Breast epithelium (tissue), 4 donors: ENCODE data around the gene LIMCH1. TPM values are rescaled to one million over a fixed set of nuclear protein-coding genes. Genes with fewer than 3 reads are reported as not detected.

Source experiments
- DNase-seq, 2 donors: peaks; one replicate each; pipeline ENCODE4 v3.0.0-alpha.2; 2019; ENCODE audit warnings: low spot score in 2 of 2
- H3K27ac ChIP-seq, 2 donors: fragments of 200-600 bp; sonication (generic) in 1 of 2; one replicate each; pipeline ENCODE4 v1.5.1; 2016 to 2019; ENCODE audit warnings: mild to moderate bottlenecking in 1 of 2
- H3K27me3 ChIP-seq, 2 donors: fragments of 200-600 bp; sonication (generic) in 1 of 2; one replicate each; pipeline versions ENCODE4 v1.5.1 to v1.6.0; 2017 to 2019; ENCODE audit warnings: control low read depth in 1 of 2, mild to moderate bottlenecking in 1 of 2
- H3K36me3 ChIP-seq: fragments of 200-600 bp; one replicate; pipeline ENCODE4 v1.5.1; 2019
- H3K4me1 ChIP-seq, 2 donors: fragments of 200-600 bp; sonication (generic); one replicate each; pipeline ENCODE4 v1.5.1; 2016 to 2019; ENCODE audit warnings: control low read depth in 1 of 2
- H3K4me3 ChIP-seq, 3 donors: fragments of 200-600 bp; sonication (generic); 1 replicate in 2 of 3; 2 replicates in 1 of 3; pipeline ENCODE4 v1.5.1; 2016 to 2019; ENCODE audit warnings: mild to moderate bottlenecking in 3 of 3, moderate library complexity in 2 of 3
- H3K9me3 ChIP-seq, 2 donors: fragments of 200-600 bp; sonication (generic) in 1 of 2; one replicate each; pipeline ENCODE4 v1.5.1; 2016 to 2019; ENCODE audit warnings: control low read depth in 1 of 2
- POLR2A ChIP-seq: fragments of 450-650 bp; IDR thresholded peaks from one replicate; pipeline ENCODE4 v1.6.1; 2016; ENCODE audit warnings: antibody characterized with exemption, mild to moderate bottlenecking, moderate library complexity
- POLR2AphosphoS5 ChIP-seq, 3 donors: sonication (generic); formaldehyde crosslinking; IDR thresholded peaks; one replicate each; pipeline ENCODE4 v1.6.1; 2017; ENCODE audit warnings: antibody characterized with exemption in 3 of 3
- intact Hi-C: fragments of 100-400 bp; cut with DNase I; formaldehyde crosslinking; loops from one replicate; pipeline ENCODE4 v1.15.1; 2023; ENCODE audit warnings: low total_unique reads
- total RNA-seq, 3 donors: library from RNA; depleted of rRNA; stranded (reverse); fragments of >200 nt; gene quantifications; one replicate each; pipeline ENCODE4 v1.1.0, GENCODE V29; 2016
- TF ChIP-seq, protein P1 (sequence below), 3 donors: fragments of 450-650 bp; IDR thresholded peaks; one replicate each; pipeline ENCODE4 v1.5.1; 2016 to 2017; ENCODE audit warnings: antibody characterized with exemption in 3 of 3, mild to moderate bottlenecking in 3 of 3, moderate library complexity in 3 of 3

Gene LIMCH1
- total RNA-seq, 3 donors from 2014 or later: 34.6 to 72.2 (median 71.8) TPM

DNA sequence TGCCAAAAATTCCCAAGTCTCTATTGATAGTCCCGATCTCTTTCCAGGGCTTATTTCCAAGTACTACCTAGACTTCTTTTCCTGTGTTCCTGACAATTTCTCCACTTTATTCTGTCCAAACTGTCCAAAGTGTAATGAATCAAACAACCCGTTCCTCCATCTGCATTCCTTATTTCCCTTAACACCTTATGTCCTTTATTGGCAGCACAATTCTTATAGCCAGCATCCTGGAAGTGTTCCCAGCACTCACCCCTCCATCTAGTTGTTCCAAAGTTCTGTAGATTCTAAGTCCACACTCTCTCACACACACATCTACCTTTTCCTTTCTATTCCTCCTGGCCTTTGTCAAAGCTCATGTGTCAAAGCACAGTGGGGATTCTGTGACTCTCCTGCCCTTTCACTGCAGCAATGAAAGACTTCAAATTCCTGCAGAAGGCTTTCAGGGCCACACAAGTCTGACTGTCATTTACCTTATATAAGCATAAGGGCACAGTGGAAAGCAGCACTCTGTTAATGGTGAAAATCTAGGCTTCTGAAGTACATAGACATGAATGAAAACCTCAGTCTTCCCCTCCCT is 22.1 kb downstream of the LIMCH1 start:
- H3K27me3 ChIP-seq: no peaks in the 10 kb centered on the region
- H3K4me1 ChIP-seq: no peaks in the 10 kb centered on the region
- intact Hi-C loops: no loop called here
- TF ChIP-seq, protein P1, sequence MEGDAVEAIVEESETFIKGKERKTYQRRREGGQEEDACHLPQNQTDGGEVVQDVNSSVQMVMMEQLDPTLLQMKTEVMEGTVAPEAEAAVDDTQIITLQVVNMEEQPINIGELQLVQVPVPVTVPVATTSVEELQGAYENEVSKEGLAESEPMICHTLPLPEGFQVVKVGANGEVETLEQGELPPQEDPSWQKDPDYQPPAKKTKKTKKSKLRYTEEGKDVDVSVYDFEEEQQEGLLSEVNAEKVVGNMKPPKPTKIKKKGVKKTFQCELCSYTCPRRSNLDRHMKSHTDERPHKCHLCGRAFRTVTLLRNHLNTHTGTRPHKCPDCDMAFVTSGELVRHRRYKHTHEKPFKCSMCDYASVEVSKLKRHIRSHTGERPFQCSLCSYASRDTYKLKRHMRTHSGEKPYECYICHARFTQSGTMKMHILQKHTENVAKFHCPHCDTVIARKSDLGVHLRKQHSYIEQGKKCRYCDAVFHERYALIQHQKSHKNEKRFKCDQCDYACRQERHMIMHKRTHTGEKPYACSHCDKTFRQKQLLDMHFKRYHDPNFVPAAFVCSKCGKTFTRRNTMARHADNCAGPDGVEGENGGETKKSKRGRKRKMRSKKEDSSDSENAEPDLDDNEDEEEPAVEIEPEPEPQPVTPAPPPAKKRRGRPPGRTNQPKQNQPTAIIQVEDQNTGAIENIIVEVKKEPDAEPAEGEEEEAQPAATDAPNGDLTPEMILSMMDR (IDR thresholded peaks at IDR 0.05): no peak
- TF ChIP-seq POLR2A: no peak
- TF ChIP-seq POLR2AphosphoS5 (IDR thresholded peaks at IDR 0.05): no peak
- DNase-seq: no peak
- H3K4me3 ChIP-seq: no peak overlapping the region
- no peaks in the 10 kb centered on the region for H3K9me3 ChIP-seq
- no peaks in the 10 kb centered on the region for H3K36me3 ChIP-seq
- no peak overlapping the region for H3K27ac ChIP-seq

DNA sequence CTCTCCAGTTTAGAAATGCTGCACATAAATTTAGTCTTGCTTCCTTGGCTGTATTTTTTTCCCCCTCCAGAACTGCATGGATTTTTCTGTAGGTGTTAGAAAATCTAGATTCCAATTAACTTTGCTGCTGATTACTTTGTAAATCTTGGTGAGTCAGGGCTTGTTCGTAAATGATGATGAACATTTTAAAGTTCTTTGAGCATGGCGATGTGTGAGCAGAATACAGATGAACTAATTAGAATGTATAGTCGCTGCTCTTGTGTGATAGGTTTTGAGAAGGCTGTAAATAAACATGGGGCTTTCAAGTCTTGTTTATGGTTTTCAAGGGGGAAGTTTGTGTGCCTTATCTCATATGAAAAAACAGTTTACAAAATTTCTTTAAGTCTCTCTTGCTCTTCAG is 23.3 kb downstream of the LIMCH1 start:
- DNase-seq: no peak
- Histone ChIP-seq H3K27ac (no peak overlapping the region), H3K4me3 (no peak overlapping the region), H3K27me3 (no peaks in the 10 kb centered on the region), H3K36me3 (no peaks in the 10 kb centered on the region), H3K4me1 (no peaks in the 10 kb centered on the region), H3K9me3 (no peaks in the 10 kb centered on the region)
- intact Hi-C loops: no loop called here
- TF ChIP-seq POLR2A: no peak
- TF ChIP-seq, protein P1 (IDR thresholded peaks at IDR 0.05): no peak

- H3K27ac ChIP-seq: no peak overlapping the region
- DNase-seq: no peak
- H3K4me3 ChIP-seq: no peak overlapping the region
- no peaks in the 10 kb centered on the region for H3K9me3 ChIP-seq
- intact Hi-C loops: no loop called here
- no peaks in the 10 kb centered on the region for H3K36me3 ChIP-seq
- no peaks in the 10 kb centered on the region for H3K4me1 ChIP-seq
- H3K27me3 ChIP-seq: no peaks in the 10 kb centered on the region
- TF ChIP-seq POLR2A: no peak
- no peak for TF ChIP-seq POLR2AphosphoS5 (IDR thresholded peaks at IDR 0.05)
- TF ChIP-seq, protein P1 (IDR thresholded peaks at IDR 0.05): no peak
Measured at GRCh38 chr4:41567186-41567585, 29.2 kb downstream of the LIMCH1 start.

DNA sequence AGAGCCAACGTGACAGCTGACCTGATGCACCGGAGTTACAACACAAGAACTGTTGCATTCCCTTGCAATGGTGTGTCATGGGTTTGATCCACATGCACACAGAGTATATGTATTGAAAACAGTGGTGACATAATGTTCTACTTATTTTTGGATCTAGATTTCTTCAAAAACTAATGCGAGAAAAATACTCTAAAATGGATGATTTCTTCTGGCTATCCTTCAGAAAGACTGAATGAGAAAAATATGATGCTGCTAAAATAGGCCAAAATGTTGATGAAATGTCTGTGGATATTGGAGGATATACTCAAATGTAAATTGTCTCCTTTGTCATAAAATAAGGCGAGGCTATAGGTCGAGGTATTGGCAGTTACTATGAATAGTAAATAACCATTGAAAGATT is 30.4 kb downstream of the LIMCH1 start:
- intact Hi-C loops: no loop called here
- H3K36me3 ChIP-seq: no peaks in the 10 kb centered on the region
- H3K27me3 ChIP-seq: no peaks in the 10 kb centered on the region
- no peak overlapping the region for H3K4me3 ChIP-seq
- no peak overlapping the region for H3K27ac ChIP-seq
- H3K9me3 ChIP-seq: no peaks in the 10 kb centered on the region
- TF ChIP-seq POLR2AphosphoS5 (IDR thresholded peaks at IDR 0.05) (no peak), POLR2A (no peak)
- TF ChIP-seq, protein P1 (IDR thresholded peaks at IDR 0.05): no peak
- DNase-seq: no peak
- no peaks in the 10 kb centered on the region for H3K4me1 ChIP-seq

GRCh38 chr4:41569961-41570360 is 32.0 kb downstream of the LIMCH1 start:
- Histone ChIP-seq H3K4me3 (no peak overlapping the region), H3K27me3 (no peaks in the 10 kb centered on the region), H3K4me1 (no peaks in the 10 kb centered on the region), H3K36me3 (no peaks in the 10 kb centered on the region), H3K9me3 (no peaks in the 10 kb centered on the region), H3K27ac (no peak overlapping the region)
- intact Hi-C loops: no loop called here
- DNase-seq: no peak
- TF ChIP-seq POLR2A (no peak), POLR2AphosphoS5 (IDR thresholded peaks at IDR 0.05) (no peak)
- TF ChIP-seq, protein P1 (IDR thresholded peaks at IDR 0.05): no peak
